HT1080 (cell line): Measurements from ENCODE around the gene NOL9. TPM values are rescaled to one million over a fixed set of nuclear protein-coding genes. Genes with fewer than 3 reads are reported as not detected.

ENCODE experiments used
- DNase-seq: peaks from one replicate; pipeline ENCODE4 v3.0.0-alpha.2; 2015; ENCODE audit warnings: low read depth
- small RNA-seq: library from RNA; depleted of rRNA; stranded (forward); fragments of <200 nt; gene quantifications from one replicate; pipeline ENCODE3, GENCODE V24; 2014
- total RNA-seq: library from RNA; depleted of rRNA; stranded (reverse); fragments of >200 nt; shearing (Covaris generic); gene quantifications from 2 replicates; pipeline ENCODE4 v1.2.3, GENCODE V29; 2014; rRNA removed

Gene NOL9
- total RNA-seq, 1 experiment from 2014 or later: 44.3 TPM

GRCh38 chr1:6472391-6472790 lies 81.9 kb downstream of the NOL9 start:
- DNase-seq: no peak

GRCh38 chr1:6471970-6472368 lies 82.3 kb downstream of the NOL9 start:
- DNase-seq: no peak

Small RNAs within 50 kb of the gene (small RNA-seq; reads per million reads assigned to genes)
- not detected for gene RNU6-731P

Other genes with a start within 250 kb of the NOL9 start
- gene ACOT7, start 160.7 kb downstream of the NOL9 start, total RNA-seq: 101 and 179 TPM in 2 replicates
- 0.08 and 0.13 TPM in 2 replicates for gene HES2, start 134.6 kb downstream of the NOL9 start, total RNA-seq
- not detected in 2 replicates for gene ESPN, start 129.7 kb downstream of the NOL9 start, total RNA-seq
- 12.9 and 14.7 TPM in 2 replicates for gene TNFRSF25, start 88.3 kb downstream of the NOL9 start, total RNA-seq
- gene PLEKHG5, start 62.8 kb downstream of the NOL9 start, total RNA-seq: 20.3 and 20.4 TPM in 2 replicates
- gene TAS1R1, start 794 bp upstream of the NOL9 start, total RNA-seq: not detected in 2 replicates
- gene ZBTB48, start 25.5 kb upstream of the NOL9 start, total RNA-seq: 14.4 and 17.1 TPM in 2 replicates
- gene KLHL21, start 48.4 kb upstream of the NOL9 start, total RNA-seq: 32.0 and 34.4 TPM in 2 replicates
- 6.9 and 15.4 TPM in 2 replicates for gene PHF13, start 59.2 kb upstream of the NOL9 start, total RNA-seq
- gene THAP3, start 70.4 kb upstream of the NOL9 start, total RNA-seq: 20.9 and 22.0 TPM in 2 replicates
- gene DNAJC11, start 147.3 kb upstream of the NOL9 start, total RNA-seq: 40.6 and 44.7 TPM in 2 replicates
- gene CAMTA1, start 230.9 kb upstream of the NOL9 start, total RNA-seq: 48.1 and 59.2 TPM in 2 replicates